ENCODE data around the gene SARDH. TPM values are rescaled to one million over a fixed set of nuclear protein-coding genes. Genes with fewer than 3 reads are reported as not detected.

Gene SARDH
- total and polyA plus RNA-seq, 4 experiments from 2014 or later = 2.5 to 19.3 (median 11.4) TPM

- Mint-ChIP-seq H3K27me3 (no peaks in the 10 kb centered on the region), H3K9me3 (no peaks in the 10 kb centered on the region), H3K4me1 (peaks cover 14 to 34% (median 27%) of the 10 kb centered on the region in 4 donors), H3K27ac (peak overlapping the region in 6 of 7 donors; percentile 41 to 93 (median 70)), H3K36me3 (peaks cover 0 to 6% of the 10 kb centered on the region in 2 donors), H3K4me3 (peak overlapping the region in 1 of 8 donors; percentile 25)
- no peaks in the 10 kb centered on the region for H3K27me3 ChIP-seq (ENCODE audit: insufficient read depth, low read length)
- POLR2A ChIA-PET (ENCODE audit: partially characterized antibody) = interaction anchor here (5.8 kb wide), 1 partner anchor 15 kb away, joined by 140 read pairs; no protein-coding TSS in a partner anchor
- no peaks in the 10 kb centered on the region for H3K36me3 ChIP-seq (ENCODE audit: insufficient read depth, low read length)
- H3K4me3 ChIP-seq (ENCODE audit: low read length in 2 of 2) = no peak overlapping the region
- no peak for DNase-seq
- H3K4me1 ChIP-seq (ENCODE audit: insufficient read depth, low read length) = peaks cover 33% of the 10 kb centered on the region
- CTCF ChIA-PET (ENCODE audit: partially characterized antibody) = no interaction called here
- intact Hi-C loops (cut with micrococcal nuclease) = no loop called here
- no peaks in the 10 kb centered on the region for H3K9me3 ChIP-seq (ENCODE audit: control insufficient read depth in 1 of 2, low read length in 2 of 2)
- H3K27ac ChIP-seq (ENCODE audit: low read depth, low read length) = no peak overlapping the region
These were observed 51.2 kb downstream of the SARDH start for GRCh38 chr9:133686642-133687575.

GRCh38 chr9:133685653-133686609 lies 52.2 kb downstream of the SARDH start:
- H3K27ac Mint-ChIP-seq = peak overlapping the region; percentile 46 to 98 (median 90)
- POLR2A ChIA-PET (ENCODE audit: partially characterized antibody) = interaction anchor here (5.8 kb wide), 1 partner anchor 16 kb away, joined by 140 read pairs; no protein-coding TSS in a partner anchor

GRCh38 chr9:133684936-133685361 lies 53.2 kb downstream of the SARDH start:
- no peaks in the 10 kb centered on the region for H3K27me3 Mint-ChIP-seq

More at GRCh38 chr9:133685653-133686609, 52.2 kb downstream of the SARDH start:
- no peaks in the 10 kb centered on the region for H3K27me3 ChIP-seq (ENCODE audit: insufficient read depth, low read length)
- Mint-ChIP-seq H3K4me1 (peaks cover 14 to 33% (median 28%) of the 10 kb centered on the region in 4 donors), H3K27me3 (no peaks in the 10 kb centered on the region), H3K9me3 (no peaks in the 10 kb centered on the region), H3K4me3 (peak overlapping the region in 1 of 8 donors; percentile 25), H3K36me3 (peaks cover 0 to 6% of the 10 kb centered on the region in 2 donors)
- CTCF ChIA-PET (ENCODE audit: partially characterized antibody) = interaction anchor here (1.4 kb wide), 1 partner anchor 15 kb away, joined by 3 read pairs; no protein-coding TSS in a partner anchor
- peak overlapping the region; percentile 89 for H3K27ac ChIP-seq (ENCODE audit: low read depth, low read length)
- H3K36me3 ChIP-seq (ENCODE audit: insufficient read depth, low read length) = no peaks in the 10 kb centered on the region
- intact Hi-C loops (cut with micrococcal nuclease) = no loop called here
- no peaks in the 10 kb centered on the region for H3K9me3 ChIP-seq (ENCODE audit: control insufficient read depth in 1 of 2, low read length in 2 of 2)
- H3K4me1 ChIP-seq (ENCODE audit: insufficient read depth, low read length) = peaks cover 33% of the 10 kb centered on the region
- H3K4me3 ChIP-seq (ENCODE audit: low read length in 2 of 2) = no peak overlapping the region
- DNase-seq = no peak

GRCh38 chr9:133684121-133684935 lies 53.8 kb downstream of the SARDH start:
- no peaks in the 10 kb centered on the region for H3K27me3 ChIP-seq (ENCODE audit: insufficient read depth, low read length)
- intact Hi-C loops (cut with micrococcal nuclease) = no loop called here

More at GRCh38 chr9:133684936-133685361, 53.2 kb downstream of the SARDH start:
- Histone ChIP-seq H3K4me1 (ENCODE audit: insufficient read depth, low read length) (peaks cover 33% of the 10 kb centered on the region), H3K36me3 (ENCODE audit: insufficient read depth, low read length) (no peaks in the 10 kb centered on the region), H3K27me3 (ENCODE audit: insufficient read depth, low read length) (no peaks in the 10 kb centered on the region), H3K9me3 (ENCODE audit: control insufficient read depth in 1 of 2, low read length in 2 of 2) (no peaks in the 10 kb centered on the region), H3K4me3 (ENCODE audit: low read length in 2 of 2) (no peak overlapping the region), H3K27ac (ENCODE audit: low read depth, low read length) (peak overlapping the region; percentile 89)
- DNase-seq = no peak
- Mint-ChIP-seq H3K4me3 (no peak overlapping the region), H3K9me3 (no peaks in the 10 kb centered on the region), H3K27ac (peak overlapping the region in 6 of 7 donors; percentile 79 to 99 (median 86)), H3K4me1 (peaks cover 14 to 34% (median 28%) of the 10 kb centered on the region in 4 donors), H3K36me3 (peaks cover 0 to 6% of the 10 kb centered on the region in 2 donors)
- POLR2A ChIA-PET (ENCODE audit: partially characterized antibody) = interaction anchor here (1.8 to 5.8 kb wide), 2 partner anchors 11 to 17 kb away, joined by 5 to 140 read pairs; no protein-coding TSS in a partner anchor
- CTCF ChIA-PET (ENCODE audit: partially characterized antibody) = interaction anchor here (1.4 kb wide), 1 partner anchor 16 kb away, joined by 3 read pairs; no protein-coding TSS in a partner anchor
- intact Hi-C loops (cut with micrococcal nuclease) = no loop called here

GRCh38 chr9:133683586-133684120 lies 54.5 kb downstream of the SARDH start:
- intact Hi-C loops (cut with micrococcal nuclease) = loop anchor here (1.0 kb wide), 1 partner anchor 19 kb away; no protein-coding TSS in a partner anchor
- Mint-ChIP-seq H3K36me3 (peaks cover 0 to 6% of the 10 kb centered on the region in 2 donors), H3K4me3 (peak overlapping the region; percentile 74 to 93 (median 84)), H3K4me1 (peaks cover 18 to 42% (median 31%) of the 10 kb centered on the region in 4 donors), H3K9me3 (no peaks in the 10 kb centered on the region), H3K27ac (peak overlapping the region; percentile 92 to 100 (median 99)), H3K27me3 (no peaks in the 10 kb centered on the region)
- POLR2A ChIA-PET (ENCODE audit: partially characterized antibody) = interaction anchor here (1.0 to 5.8 kb wide), 10 partner anchors 9 to 44 kb away, joined by 3 to 140 read pairs (median 5); no protein-coding TSS in a partner anchor
- Histone ChIP-seq H3K27me3 (ENCODE audit: insufficient read depth, low read length) (no peaks in the 10 kb centered on the region), H3K27ac (ENCODE audit: low read depth, low read length) (peak overlapping the region; percentile 89), H3K9me3 (ENCODE audit: control insufficient read depth in 1 of 2, low read length in 2 of 2) (no peaks in the 10 kb centered on the region), H3K36me3 (ENCODE audit: insufficient read depth, low read length) (no peaks in the 10 kb centered on the region), H3K4me3 (ENCODE audit: low read length in 2 of 2) (peak overlapping the region in 1 of 2 donors; percentile 9), H3K4me1 (ENCODE audit: insufficient read depth, low read length) (peaks cover 34% of the 10 kb centered on the region)
- CTCF ChIA-PET (ENCODE audit: partially characterized antibody) = interaction anchor here (1.0 to 1.5 kb wide), 6 partner anchors 9 to 41 kb away, joined by 3 to 12 read pairs (median 4); no protein-coding TSS in a partner anchor
- DNase-seq = peak; percentile 70 to 91 (median 81)

More at GRCh38 chr9:133684121-133684935, 53.8 kb downstream of the SARDH start:
- ChIA-PET POLR2A (ENCODE audit: partially characterized antibody) (interaction anchor here (1.2 to 5.8 kb wide), 9 partner anchors 9 to 43 kb away, joined by 3 to 140 read pairs (median 5); no protein-coding TSS in a partner anchor), CTCF (ENCODE audit: partially characterized antibody) (interaction anchor here (1.0 to 1.5 kb wide), 7 partner anchors 10 to 41 kb away, joined by 3 to 12 read pairs (median 4); no protein-coding TSS in a partner anchor)
- peak overlapping the region in 1 of 2 donors; percentile 9 for H3K4me3 ChIP-seq (ENCODE audit: low read length in 2 of 2)
- no peaks in the 10 kb centered on the region for H3K27me3 Mint-ChIP-seq
- peak in 1 of 5 donors; percentile 19 for DNase-seq
- peaks cover 14 to 37% (median 28%) of the 10 kb centered on the region in 4 donors for H3K4me1 Mint-ChIP-seq
- no peaks in the 10 kb centered on the region for H3K36me3 ChIP-seq (ENCODE audit: insufficient read depth, low read length)
- no peaks in the 10 kb centered on the region for H3K9me3 Mint-ChIP-seq
- peaks cover 0 to 6% of the 10 kb centered on the region in 2 donors for H3K36me3 Mint-ChIP-seq
- H3K4me1 ChIP-seq (ENCODE audit: insufficient read depth, low read length) = peaks cover 33% of the 10 kb centered on the region
- no peaks in the 10 kb centered on the region for H3K9me3 ChIP-seq (ENCODE audit: control insufficient read depth in 1 of 2, low read length in 2 of 2)
- peak overlapping the region in 7 of 8 donors; percentile 74 to 93 (median 84) for H3K4me3 Mint-ChIP-seq
- peak overlapping the region; percentile 89 for H3K27ac ChIP-seq (ENCODE audit: low read depth, low read length)
- peak overlapping the region; percentile 92 to 100 (median 99) for H3K27ac Mint-ChIP-seq
